ENCODE measurements around the gene SLC24A1. TPM values are rescaled to one million over a fixed set of nuclear protein-coding genes. Genes with fewer than 3 reads are reported as not detected.
A peak's percentile ranks its signal among the peaks of the same experiment; 100 is the strongest.

SLC24A1 gene
- total RNA-seq, 2 experiments from 2014 or later = 2.2 to 2.3 TPM

GRCh38 chr15:65663521-65663920, 41.8 kb downstream of the SLC24A1 start:
- H3K27me3 Mint-ChIP-seq = no peaks in the 10 kb centered on the region
- H3K4me1 Mint-ChIP-seq (ENCODE audit: low read depth) = no peaks in the 10 kb centered on the region
- H3K36me3 Mint-ChIP-seq (ENCODE audit: low read depth) = peaks cover 81% of the 10 kb centered on the region
- peaks cover 70% of the 10 kb centered on the region for H3K36me3 ChIP-seq (ENCODE audit: insufficient read depth, low read length)
- CTCF ChIA-PET = no interaction called here
- H3K9me3 ChIP-seq (ENCODE audit: control insufficient read depth in 1 of 2, insufficient read depth in 1 of 2, low read length in 2 of 2) = no peaks in the 10 kb centered on the region
- POLR2A ChIA-PET = no interaction called here
- TF ChIP-seq CTCF (IDR thresholded peaks at IDR 0.05) = no peak
- intact Hi-C loops (cut with DNase I, micrococcal nuclease) = no loop called here
- ATAC-seq (ENCODE audit: poor library complexity) (no peak), DNase-seq (no peak)
- no peak overlapping the region for H3K4me3 ChIP-seq (ENCODE audit: low read length)
- H3K27ac ChIP-seq (ENCODE audit: low read depth in 1 of 2, low read length in 2 of 2) = no peak overlapping the region
- H3K27me3 ChIP-seq (ENCODE audit: control insufficient read depth in 1 of 2, insufficient read depth in 2 of 2, low read length in 2 of 2) = no peaks in the 10 kb centered on the region
- no peaks in the 10 kb centered on the region for H3K9me3 Mint-ChIP-seq
- H3K4me3 Mint-ChIP-seq = no peak overlapping the region
- no peak overlapping the region for H3K27ac Mint-ChIP-seq
- H3K4me1 ChIP-seq (ENCODE audit: insufficient read depth, low read length) = no peaks in the 10 kb centered on the region

GRCh38 chr15:65666257-65666656, 44.5 kb downstream of the SLC24A1 start:
- Histone ChIP-seq H3K27ac (ENCODE audit: low read depth in 1 of 2, low read length in 2 of 2) (no peak overlapping the region), H3K27me3 (ENCODE audit: control insufficient read depth in 1 of 2, insufficient read depth in 2 of 2, low read length in 2 of 2) (no peaks in the 10 kb centered on the region), H3K36me3 (ENCODE audit: insufficient read depth, low read length) (peaks cover 80% of the 10 kb centered on the region), H3K4me3 (ENCODE audit: low read length) (no peak overlapping the region), H3K4me1 (ENCODE audit: insufficient read depth, low read length) (no peaks in the 10 kb centered on the region), H3K9me3 (ENCODE audit: control insufficient read depth in 1 of 2, insufficient read depth in 1 of 2, low read length in 2 of 2) (no peaks in the 10 kb centered on the region)
- Mint-ChIP-seq H3K27ac (no peak overlapping the region), H3K27me3 (no peaks in the 10 kb centered on the region), H3K4me3 (no peak overlapping the region), H3K4me1 (ENCODE audit: low read depth) (no peaks in the 10 kb centered on the region), H3K9me3 (no peaks in the 10 kb centered on the region), H3K36me3 (ENCODE audit: low read depth) (peaks cover 92% of the 10 kb centered on the region)
- ChIA-PET POLR2A (no interaction called here), CTCF (no interaction called here)
- intact Hi-C loops (cut with DNase I, micrococcal nuclease) = no loop called here
- ATAC-seq (ENCODE audit: poor library complexity) (no peak), DNase-seq (no peak)
- no peak for TF ChIP-seq CTCF (IDR thresholded peaks at IDR 0.05)

- Histone ChIP-seq H3K4me1 (ENCODE audit: insufficient read depth, low read length) (no peaks in the 10 kb centered on the region), H3K4me3 (ENCODE audit: low read length) (no peak overlapping the region), H3K36me3 (ENCODE audit: insufficient read depth, low read length) (peaks cover 45% of the 10 kb centered on the region), H3K9me3 (ENCODE audit: control insufficient read depth in 1 of 2, insufficient read depth in 1 of 2, low read length in 2 of 2) (no peaks in the 10 kb centered on the region), H3K27me3 (ENCODE audit: control insufficient read depth in 1 of 2, insufficient read depth in 2 of 2, low read length in 2 of 2) (no peaks in the 10 kb centered on the region), H3K27ac (ENCODE audit: low read depth in 1 of 2, low read length in 2 of 2) (no peak overlapping the region)
- POLR2A ChIA-PET = no interaction called here
- peak overlapping the region; percentile 24 for H3K27ac Mint-ChIP-seq
- ATAC-seq (ENCODE audit: poor library complexity) (no peak), DNase-seq (no peak)
- intact Hi-C loops (cut with DNase I, micrococcal nuclease) = no loop called here
- peaks cover 52% of the 10 kb centered on the region for H3K36me3 Mint-ChIP-seq (ENCODE audit: low read depth)
- H3K4me1 Mint-ChIP-seq (ENCODE audit: low read depth) = no peaks in the 10 kb centered on the region
- H3K27me3 Mint-ChIP-seq = no peaks in the 10 kb centered on the region
- TF ChIP-seq CTCF (IDR thresholded peaks at IDR 0.05) = no peak
- H3K4me3 Mint-ChIP-seq = no peak overlapping the region
- H3K9me3 Mint-ChIP-seq = no peaks in the 10 kb centered on the region
- CTCF ChIA-PET = interaction anchor here (1.0 kb wide), 2 partner anchors 9 to 171 kb away, joined by 3 read pairs; no protein-coding TSS in a partner anchor
These were observed 53.8 kb downstream of the SLC24A1 start for GRCh38 chr15:65675551-65675950.
